Left hindlimb (tissue), 1 donor: ENCODE data around the gene AQP5.

Experiments used
- DNase-seq: peaks from one replicate; pipeline ENCODE4 v3.0.0-alpha.2; 2018

The AQP5 gene

DNA sequence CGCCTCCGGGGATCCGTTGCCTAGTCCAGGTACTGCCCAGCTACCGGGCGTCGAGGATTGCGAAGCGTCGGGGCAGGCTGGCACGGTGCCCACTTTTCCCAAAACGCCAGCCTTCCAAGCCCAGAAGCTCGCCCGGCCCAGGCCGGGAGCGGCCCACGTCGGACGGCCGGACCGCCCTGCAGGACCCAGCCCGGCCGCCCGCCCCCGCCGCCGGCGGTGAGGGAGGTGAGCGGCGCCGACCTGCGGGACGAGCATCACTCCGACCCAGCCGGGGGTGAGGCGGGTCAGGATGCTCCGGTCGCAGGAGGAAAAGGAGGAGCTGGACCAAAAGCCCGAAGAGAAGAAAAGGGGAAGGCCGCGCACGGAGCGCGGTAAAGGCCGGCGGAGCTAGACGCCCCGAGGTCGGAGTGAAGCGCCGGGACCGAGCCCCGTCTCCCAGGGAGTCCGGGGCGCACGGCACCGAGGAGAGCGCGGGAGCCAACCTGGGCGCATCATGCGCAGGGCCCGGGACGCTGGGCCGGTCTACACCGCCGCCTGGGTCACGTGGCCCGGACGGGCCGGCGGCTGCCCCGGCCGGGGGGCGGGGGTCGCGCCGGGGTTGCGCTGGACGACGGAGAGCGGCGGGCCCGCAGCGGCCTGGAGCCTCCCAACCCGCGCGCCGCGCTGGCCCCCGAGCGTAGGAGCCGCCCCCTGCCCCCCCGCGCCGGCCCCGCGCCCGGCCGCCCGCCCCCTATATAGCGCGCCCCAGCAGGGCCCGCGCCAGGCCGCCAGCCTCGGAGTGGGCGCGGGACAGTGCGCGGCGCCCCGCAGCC, at the start of gene AQP5:
AQP5 (plus strand) TSS at position 762 of the 812 bp plus-strand sequence. CDS start 146 bp downstream, outside the sequence.
- no peak for DNase-seq

DNA sequence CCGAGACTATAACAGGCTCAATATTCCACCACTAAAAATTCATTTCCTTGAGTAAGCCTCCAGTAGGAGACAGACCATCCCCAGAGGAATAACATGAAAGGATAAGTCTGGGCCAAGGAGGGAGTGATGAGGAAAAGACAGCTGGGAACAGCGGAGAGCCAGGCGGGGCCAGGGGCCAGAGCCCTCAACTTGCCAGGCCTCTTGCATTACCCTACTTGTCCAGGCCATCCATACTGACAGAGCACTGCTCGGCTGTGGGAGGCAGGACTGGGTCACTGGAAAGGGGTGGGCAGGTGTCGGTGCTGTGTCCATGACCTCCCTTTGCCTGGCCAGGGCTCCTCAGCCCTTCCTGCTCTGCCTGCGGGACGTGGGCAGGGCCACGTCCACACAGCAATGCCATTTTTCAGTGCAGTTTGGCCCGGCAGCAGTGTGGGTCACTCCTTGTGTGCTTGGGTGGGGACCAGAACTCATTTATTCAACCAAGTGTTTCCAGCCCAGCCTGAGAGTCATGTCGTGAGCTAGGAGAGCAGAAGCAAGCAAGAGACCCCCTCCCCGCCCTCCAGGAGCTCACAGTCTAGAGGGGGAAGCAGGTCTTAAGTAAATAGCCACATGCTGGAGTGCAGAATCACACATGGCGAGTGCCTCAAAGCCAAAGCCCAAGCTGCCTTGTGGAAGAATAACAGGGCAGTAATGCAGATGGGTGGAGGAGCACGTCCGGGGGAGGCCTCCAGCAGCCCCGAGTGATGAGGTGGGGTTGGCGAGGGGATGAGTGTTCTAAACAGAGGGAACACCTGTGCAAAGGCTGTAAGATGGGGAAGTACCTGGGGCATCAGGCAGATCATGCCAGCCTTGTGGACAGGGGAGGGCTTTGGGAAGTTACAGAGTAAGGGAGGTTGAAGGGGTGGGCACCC, 49.1 kb upstream of the AQP5 start:
- no peak for DNase-seq

GRCh38 chr12:49916129-49916919, 45.3 kb upstream of the AQP5 start:
- no peak for DNase-seq

DNA sequence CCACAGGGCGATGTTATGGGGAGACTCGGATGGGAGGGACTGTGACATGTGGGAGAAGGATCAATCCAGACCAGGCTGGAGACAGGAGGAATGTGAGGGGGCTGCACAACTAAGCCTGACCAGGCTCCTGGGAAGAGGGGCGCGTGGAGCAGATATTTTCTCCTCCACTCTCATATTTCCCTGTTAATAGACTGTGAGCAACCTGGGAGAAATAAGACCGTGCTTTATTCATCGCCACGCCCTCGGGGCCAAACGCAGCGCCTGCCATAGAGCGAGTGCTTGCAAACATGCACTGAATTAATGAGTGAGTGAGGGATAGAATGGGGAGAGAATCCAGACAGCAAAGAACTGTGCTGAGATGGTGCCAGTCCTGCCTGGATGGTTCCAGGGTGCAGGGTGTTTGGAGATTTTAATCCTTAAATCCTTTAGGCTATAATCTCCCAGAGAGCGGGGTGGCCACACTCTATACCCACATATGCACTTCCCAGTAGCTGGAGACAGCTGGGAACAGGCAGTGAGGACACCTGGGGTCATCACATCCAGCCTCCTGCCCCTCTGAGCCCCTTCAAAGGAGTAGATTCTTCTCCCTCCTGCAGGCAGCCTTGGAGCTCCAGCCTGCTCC, 44.4 kb upstream of the AQP5 start:
- DNase-seq, result no peak

- DNase-seq, result no peak
Observed at GRCh38 chr12:49917788-49918173, 43.9 kb upstream of the AQP5 start.

- DNase-seq, result no peak
Observed at GRCh38 chr12:49920241-49920914, 41.3 kb upstream of the AQP5 start.

DNA sequence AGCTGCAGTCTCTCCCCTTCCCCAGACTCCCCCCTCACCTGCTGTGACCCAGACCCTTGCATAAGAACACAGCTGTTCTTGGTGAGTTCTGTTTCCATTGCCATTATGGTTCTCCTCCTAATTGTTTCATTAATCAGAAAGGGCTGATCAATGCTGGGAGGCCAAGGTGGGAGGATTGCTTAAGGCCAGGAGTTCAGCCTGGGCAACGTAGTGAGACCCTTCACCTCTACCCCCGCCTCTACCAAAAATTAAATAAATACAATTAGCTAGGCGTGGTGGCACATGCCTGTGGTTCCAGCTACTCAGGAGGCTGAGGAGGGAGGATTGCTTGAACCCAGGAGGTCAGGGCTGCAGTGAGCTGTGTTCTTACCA, 40.8 kb upstream of the AQP5 start:
- DNase-seq, result no peak

DNA sequence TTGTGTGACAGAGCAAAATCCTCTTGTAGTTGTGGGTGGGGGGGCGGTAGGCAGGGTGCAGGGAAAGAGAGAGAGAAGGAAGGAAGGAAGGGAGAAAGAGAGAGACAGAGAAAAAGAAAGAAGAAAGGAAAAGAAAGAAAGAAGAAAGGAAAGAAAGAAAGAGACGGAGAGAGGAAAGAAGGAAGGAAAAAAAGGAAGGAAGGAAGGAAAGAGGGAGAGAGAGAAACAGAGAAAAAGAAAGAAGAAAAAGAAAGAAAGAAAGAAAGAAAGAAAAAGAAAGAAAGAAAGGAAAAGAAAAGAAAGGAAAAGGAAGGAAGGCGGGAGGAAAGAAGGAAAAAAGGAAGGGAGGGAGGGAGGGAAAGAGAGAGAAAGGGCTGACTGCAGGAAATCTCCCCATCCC, 40.4 kb upstream of the AQP5 start:
- DNase-seq, result no peak

DNA sequence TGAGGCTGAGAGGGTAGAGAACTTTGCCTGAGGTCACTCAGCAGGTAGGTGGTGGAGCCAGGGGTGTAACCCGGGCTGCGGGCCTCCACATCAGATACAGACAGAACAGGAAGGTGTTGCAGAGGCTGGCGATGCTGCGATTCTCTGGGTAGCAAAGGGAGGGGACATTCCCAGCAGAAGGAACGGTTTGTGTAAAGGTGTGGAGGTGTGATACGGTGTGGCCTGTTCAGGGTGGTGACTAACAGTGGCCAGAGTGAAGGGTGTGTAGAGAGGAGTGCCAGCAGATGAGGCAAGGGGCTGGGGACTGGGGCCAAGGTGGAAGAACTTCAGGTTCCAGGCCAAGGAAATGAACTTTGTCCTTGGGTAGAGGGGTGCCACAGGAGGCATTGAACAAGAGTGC, 39.7 kb upstream of the AQP5 start:
- DNase-seq, result no peak

GRCh38 chr12:49922349-49923034, 39.2 kb upstream of the AQP5 start:
- DNase-seq, result no peak

DNA sequence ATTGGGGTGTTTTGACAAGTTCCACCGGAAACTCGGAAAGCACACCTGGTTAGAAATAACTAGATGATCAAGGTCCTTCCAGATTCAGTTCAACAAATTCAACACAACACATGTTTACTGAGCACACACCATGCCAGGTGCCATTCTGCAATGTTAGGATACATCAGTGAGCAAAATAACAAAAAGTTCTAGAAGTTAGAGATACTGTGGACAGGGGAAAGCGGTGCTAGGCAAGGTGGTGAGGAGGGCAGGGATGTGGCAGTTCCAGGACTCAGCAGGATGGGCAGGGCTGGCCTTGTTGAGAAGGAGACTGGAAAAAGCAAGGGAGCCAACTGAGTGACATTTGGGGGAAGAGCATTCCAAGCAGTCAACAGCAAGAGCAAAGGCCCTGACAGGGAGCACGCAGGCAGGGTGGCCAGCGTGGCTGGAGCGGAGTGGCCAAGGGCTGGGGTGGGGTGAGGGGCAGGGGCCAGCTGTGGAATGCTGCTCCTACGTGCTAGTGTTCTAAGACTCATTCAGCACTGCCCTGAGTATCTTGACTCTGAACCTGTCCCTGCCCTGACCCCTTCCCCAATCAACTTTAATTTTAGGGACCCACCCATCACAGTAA, 38.5 kb upstream of the AQP5 start:
- DNase-seq, result no peak

DNA sequence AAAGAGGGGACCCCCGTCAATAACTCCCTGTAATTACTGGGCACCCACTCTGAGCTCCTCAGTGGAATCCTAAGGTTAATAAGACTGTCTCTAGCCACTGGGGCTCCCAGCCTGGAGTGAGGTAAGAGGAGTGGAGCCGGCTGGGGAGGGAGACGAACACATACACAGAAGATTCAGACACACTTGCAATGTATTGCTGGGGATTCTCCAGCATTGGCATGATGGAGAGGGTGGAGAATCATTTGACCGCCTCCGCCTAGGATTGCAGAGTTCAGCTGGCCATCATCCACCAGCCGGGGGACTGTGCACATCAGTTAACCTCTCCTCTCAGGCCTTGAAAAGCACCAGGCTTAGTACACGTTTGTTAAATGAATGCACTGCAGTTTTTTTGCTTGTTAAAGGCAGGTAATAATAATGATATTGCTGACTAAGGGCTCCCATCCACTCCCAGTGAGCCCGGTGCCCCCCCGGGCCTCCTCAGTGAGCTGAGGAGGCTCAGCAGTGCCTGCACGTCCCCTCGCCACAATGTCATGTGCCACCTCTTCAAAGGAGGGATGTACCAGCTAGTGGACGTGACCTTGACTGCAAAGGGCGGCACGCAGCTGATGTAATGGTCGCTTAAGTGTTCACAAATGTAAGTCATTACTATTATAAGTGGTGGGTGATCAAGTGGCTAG, 37.7 kb upstream of the AQP5 start:
- DNase-seq, result no peak

DNA sequence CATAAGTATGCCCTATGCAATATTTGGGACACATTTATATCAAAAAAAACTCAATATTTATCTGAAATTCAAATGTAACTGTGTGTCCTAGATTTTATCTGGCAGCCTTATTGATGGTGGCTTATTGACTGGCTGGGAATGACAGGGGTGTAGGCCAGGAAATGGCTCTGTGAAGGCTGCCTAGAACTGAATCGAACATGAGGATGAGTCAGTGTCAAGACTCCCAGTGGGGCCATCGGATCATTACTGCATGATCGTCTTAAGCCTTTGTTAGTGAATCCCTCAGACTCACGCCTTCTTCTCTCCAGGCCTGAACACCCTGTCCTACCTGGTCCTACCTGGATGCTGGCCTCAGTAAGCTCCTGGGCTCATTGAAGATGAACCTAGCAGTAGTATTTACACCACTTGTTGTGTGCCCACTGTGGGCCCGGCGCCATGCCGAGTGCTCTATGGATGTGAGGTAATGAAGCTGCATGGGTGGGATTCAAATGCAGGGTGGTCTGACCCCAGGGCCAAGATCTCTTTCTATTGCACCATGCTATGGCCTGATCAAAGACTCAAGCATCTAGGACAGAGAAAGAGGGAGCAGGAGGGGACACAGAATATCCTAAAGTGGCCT, 36.9 kb upstream of the AQP5 start:
- DNase-seq, result no peak

- no peak for DNase-seq
Observed at GRCh38 chr12:49925433-49926204, 36.1 kb upstream of the AQP5 start.

GRCh38 chr12:49928471-49928870, 33.2 kb upstream of the AQP5 start:
- no peak for DNase-seq

DNA sequence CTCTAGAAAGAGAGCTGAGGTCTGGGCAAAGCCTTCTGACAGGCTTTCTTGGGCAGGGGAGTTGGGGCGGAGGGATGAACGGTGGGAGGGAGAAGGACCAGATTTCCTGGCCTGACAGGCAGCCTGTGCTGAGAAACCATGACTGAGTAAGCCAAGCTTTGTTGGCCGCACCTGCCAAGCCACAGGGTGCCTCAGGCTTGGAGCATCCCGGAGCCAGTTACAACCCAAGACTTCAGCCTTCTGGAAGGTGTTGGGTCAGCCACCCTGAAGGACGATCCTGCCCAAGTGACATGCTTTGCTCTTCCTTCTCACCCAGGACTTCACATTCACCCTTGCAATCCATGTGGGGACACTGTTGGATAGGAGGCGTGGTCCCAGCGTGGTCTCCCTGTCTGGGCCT, 32.1 kb upstream of the AQP5 start:
- no peak for DNase-seq

DNA sequence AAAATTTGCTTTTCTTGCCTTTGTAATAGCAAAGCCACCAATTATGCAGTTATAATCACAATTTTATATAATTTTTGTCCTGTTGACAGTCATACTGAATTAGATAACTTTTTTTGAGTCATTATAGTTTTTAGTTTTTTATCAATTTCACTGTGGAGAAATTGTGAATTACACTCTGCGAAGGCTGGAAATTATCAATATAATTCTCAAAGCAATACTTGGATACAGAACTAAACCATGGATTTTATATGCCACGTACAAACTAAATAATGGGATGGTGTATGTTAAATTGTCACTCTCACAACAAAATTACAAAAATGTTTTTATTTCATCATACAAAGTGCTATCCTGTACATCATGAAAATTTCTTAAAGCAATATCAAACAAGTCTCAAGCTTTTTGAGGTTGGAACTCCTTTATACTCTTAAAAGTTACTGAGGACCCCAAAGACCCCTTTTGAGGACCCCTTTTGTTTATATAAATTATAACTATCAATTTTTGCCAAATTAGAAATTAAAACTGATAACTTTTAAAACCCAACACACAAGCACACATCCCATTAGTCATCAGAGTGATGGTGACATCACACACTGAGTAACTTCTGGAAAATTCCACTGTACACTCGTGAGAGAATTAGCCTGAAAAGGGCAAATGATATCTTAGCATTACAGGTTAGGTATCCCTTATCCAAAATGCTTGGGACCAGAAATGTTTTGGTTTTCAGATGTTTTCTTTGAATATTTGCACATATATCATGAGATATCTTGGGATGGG, 31.0 kb upstream of the AQP5 start:
- no peak for DNase-seq

DNA sequence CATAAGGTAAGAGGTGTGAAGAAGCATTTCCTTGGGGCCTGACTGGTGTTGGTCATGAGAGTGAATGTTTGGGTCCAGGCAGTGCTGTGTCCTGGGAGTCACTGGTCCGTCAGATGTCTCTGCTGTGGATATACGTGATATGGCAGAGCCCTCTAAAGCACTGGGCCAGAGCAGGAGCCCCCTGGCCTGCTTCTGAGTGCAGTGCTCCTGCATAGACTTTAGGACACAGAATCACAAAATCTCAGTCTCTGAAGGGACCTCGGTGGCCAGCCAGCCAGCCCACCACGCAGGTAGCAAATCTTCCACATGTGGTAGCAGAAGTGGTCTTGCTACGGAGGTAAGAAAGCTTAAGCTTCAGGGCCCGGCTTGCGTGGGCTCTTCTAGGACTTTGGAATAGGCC, 29.6 kb upstream of the AQP5 start:
- no peak for DNase-seq
